ENCODE measurements around the gene TSNAXIP1.

GRCh38 chr16:67804853-67805542 lies 1.7 kb upstream of the TSNAXIP1 start:
- TF ChIP-seq, protein P1, sequence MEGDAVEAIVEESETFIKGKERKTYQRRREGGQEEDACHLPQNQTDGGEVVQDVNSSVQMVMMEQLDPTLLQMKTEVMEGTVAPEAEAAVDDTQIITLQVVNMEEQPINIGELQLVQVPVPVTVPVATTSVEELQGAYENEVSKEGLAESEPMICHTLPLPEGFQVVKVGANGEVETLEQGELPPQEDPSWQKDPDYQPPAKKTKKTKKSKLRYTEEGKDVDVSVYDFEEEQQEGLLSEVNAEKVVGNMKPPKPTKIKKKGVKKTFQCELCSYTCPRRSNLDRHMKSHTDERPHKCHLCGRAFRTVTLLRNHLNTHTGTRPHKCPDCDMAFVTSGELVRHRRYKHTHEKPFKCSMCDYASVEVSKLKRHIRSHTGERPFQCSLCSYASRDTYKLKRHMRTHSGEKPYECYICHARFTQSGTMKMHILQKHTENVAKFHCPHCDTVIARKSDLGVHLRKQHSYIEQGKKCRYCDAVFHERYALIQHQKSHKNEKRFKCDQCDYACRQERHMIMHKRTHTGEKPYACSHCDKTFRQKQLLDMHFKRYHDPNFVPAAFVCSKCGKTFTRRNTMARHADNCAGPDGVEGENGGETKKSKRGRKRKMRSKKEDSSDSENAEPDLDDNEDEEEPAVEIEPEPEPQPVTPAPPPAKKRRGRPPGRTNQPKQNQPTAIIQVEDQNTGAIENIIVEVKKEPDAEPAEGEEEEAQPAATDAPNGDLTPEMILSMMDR (IDR thresholded peaks at IDR 0.05; ENCODE audit: low read length): no peak
- no peak for TF ChIP-seq EZH2phosphoT487 (IDR thresholded peaks at IDR 0.05; ENCODE audit: low read length)
- TF ChIP-seq EZH2 (optimal IDR thresholded peaks at IDR 0.05; ENCODE audit: low read depth, low read length): no peak
